Neuronal stem cell (in vitro differentiated cells): ENCODE results near the gene PARM1.

Experiments
- DNase-seq: peaks from one replicate; pipeline ENCODE4 v3.0.0-alpha.2; 2013; ENCODE audit warnings: low spot score
- H2AFZ ChIP-seq: one replicate; pipeline ENCODE4 v1.6.1; 2013; ENCODE audit warnings: mild to moderate bottlenecking, low read length, inconsistent platforms
- H2AK5ac ChIP-seq: 2 replicates; pipeline ENCODE4 v1.6.1; 2013; ENCODE audit warnings: low read depth, mild to moderate bottlenecking, inconsistent platforms, low read length, moderate library complexity, mixed read lengths
- H2BK120ac ChIP-seq: 2 replicates; pipeline ENCODE4 v1.6.1; 2013; ENCODE audit warnings: low read depth, mild to moderate bottlenecking, inconsistent platforms, low read length, moderate library complexity, mixed read lengths
- H2BK12ac ChIP-seq: one replicate; pipeline ENCODE4 v1.6.1; 2013; ENCODE audit warnings: low read length, inconsistent platforms
- H2BK15ac ChIP-seq: 2 replicates; pipeline ENCODE4 v1.6.1; 2013; ENCODE audit warnings: mild to moderate bottlenecking, low read length, inconsistent platforms, mixed read lengths
- H2BK5ac ChIP-seq: one replicate; pipeline ENCODE4 v1.6.1; 2013; ENCODE audit warnings: inconsistent platforms, mild to moderate bottlenecking, low read length, moderate library complexity
- H3K14ac ChIP-seq: one replicate; pipeline ENCODE4 v1.6.1; 2013; ENCODE audit warnings: low read length, inconsistent platforms
- H3K18ac ChIP-seq: 2 replicates; pipeline ENCODE4 v1.6.1; 2013; ENCODE audit warnings: low read length, inconsistent platforms
- H3K23ac ChIP-seq: 2 replicates; pipeline ENCODE4 v1.6.1; 2013; ENCODE audit warnings: low read depth, mild to moderate bottlenecking, mixed read lengths, low read length, inconsistent platforms; ENCODE audit not compliant: poor library complexity
- H3K27ac ChIP-seq: replicated peaks from 3 replicates; pipeline ENCODE4 v1.5.1; 2013; ENCODE audit warnings: low read length, inconsistent platforms
- H3K27me3 ChIP-seq, 3 experiments: 2 replicates each; pipeline ENCODE4 v1.6.1; 2013; ENCODE audit warnings: low read length in 3 of 3, mild to moderate bottlenecking in 2 of 3, inconsistent platforms in 1 of 3, low read depth in 1 of 3, mixed read lengths in 1 of 3, moderate library complexity in 1 of 3; ENCODE audit not compliant: control insufficient read depth in 3 of 3, insufficient read depth in 3 of 3
- H3K36me3 ChIP-seq, 2 donors: replicated peaks in 1 of 2; 2 replicates each; pipeline ENCODE4 v1.6.1; 2013; ENCODE audit warnings: low read length in 2 of 2; ENCODE audit not compliant: control insufficient read depth in 2 of 2, insufficient read depth in 2 of 2
- H3K4ac ChIP-seq: 2 replicates; pipeline ENCODE4 v1.6.1; 2013; ENCODE audit warnings: inconsistent platforms, mild to moderate bottlenecking, low read length, moderate library complexity
- H3K4me1 ChIP-seq, 2 donors: 1 replicate in 1 of 2; 2 replicates in 1 of 2; pipeline ENCODE4 v1.6.1; 2013; ENCODE audit warnings: low read length in 2 of 2, low read depth in 1 of 2; ENCODE audit not compliant: control insufficient read depth in 2 of 2, insufficient read depth in 1 of 2
- H3K4me2 ChIP-seq: one replicate; pipeline ENCODE4 v1.6.1; 2013; ENCODE audit warnings: mild to moderate bottlenecking, low read length, inconsistent platforms; ENCODE audit not compliant: insufficient read depth, poor library complexity, severe bottlenecking
- H3K4me3 ChIP-seq, 2 donors: 2 replicates each; pipeline ENCODE4 v1.5.1; 2013; ENCODE audit warnings: low read length in 2 of 2, mild to moderate bottlenecking in 2 of 2, inconsistent platforms in 1 of 2, moderate library complexity in 1 of 2
- H3K79me1 ChIP-seq: one replicate; pipeline ENCODE4 v1.6.1; 2013; ENCODE audit warnings: low read depth, mild to moderate bottlenecking, inconsistent platforms, low read length, moderate library complexity
- H3K9ac ChIP-seq: one replicate; pipeline ENCODE4 v1.6.1; 2013; ENCODE audit warnings: mild to moderate bottlenecking, low read depth, low read length, inconsistent platforms; ENCODE audit not compliant: poor library complexity
- H3K9me3 ChIP-seq, 2 donors: replicated peaks in 1 of 2; 2 replicates each; pipeline versions ENCODE3 to v1.6.1; 2013; ENCODE audit warnings: low read length in 2 of 2, mild to moderate bottlenecking in 2 of 2, inconsistent platforms in 1 of 2, low read depth in 1 of 2, mixed read lengths in 1 of 2, moderate library complexity in 1 of 2; ENCODE audit not compliant: control insufficient read depth in 2 of 2, insufficient read depth in 1 of 2
- H4K8ac ChIP-seq: one replicate; pipeline ENCODE4 v1.6.1; 2013; ENCODE audit warnings: low read depth, mild to moderate bottlenecking, inconsistent platforms, low read length, moderate library complexity
- H4K91ac ChIP-seq: one replicate; pipeline ENCODE4 v1.6.1; 2013; ENCODE audit warnings: low read length, low read depth, mild to moderate bottlenecking, inconsistent platforms; ENCODE audit not compliant: poor library complexity
- whole genome bisulfite sequencing, 2 donors: extraction: QIAGEN DNeasy Blood & Tissue Kit; methylation state at CpG; one replicate each; pipeline ENCODE4 v1.1.7; 2013; ENCODE audit warnings: missing lambda C conversion rate in 2 of 2, mixed read lengths in 1 of 2; ENCODE audit not compliant: insufficient read length in 2 of 2, insufficient replicate concordance in 1 of 2; ENCODE audit errors: extremely low coverage in 2 of 2; 5-methylcytosine and 5-hydroxymethylcytosine counted together

The PARM1 gene

DNA sequence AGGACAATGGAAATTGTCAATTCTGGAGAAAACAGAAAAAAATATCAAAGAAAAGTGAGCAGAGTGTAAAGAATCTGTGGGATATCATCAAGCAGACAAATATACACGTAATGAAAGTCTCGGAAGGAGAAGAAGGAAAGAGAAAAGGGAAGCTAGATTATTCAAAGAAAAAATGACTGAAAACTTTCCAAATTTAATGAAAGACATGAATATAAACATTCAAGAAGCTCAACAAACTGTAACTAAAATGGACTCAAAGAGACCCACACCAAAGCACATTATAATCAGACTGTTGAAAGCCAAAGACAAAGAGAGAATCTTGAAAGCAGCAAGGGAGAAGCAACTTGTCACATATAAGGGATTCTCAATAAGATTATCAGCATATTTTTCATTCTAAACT is 28.3 kb downstream of the PARM1 start:
- Histone ChIP-seq H3K23ac (no peak overlapping the region), H2BK5ac (no peak overlapping the region), H3K27ac (no peak overlapping the region), H3K9ac (no peak overlapping the region), H4K8ac (no peak overlapping the region), H3K4me3 (no peak overlapping the region), H3K9me3 (no peaks in the 10 kb centered on the region), H3K4me1 (no peaks in the 10 kb centered on the region), H3K27me3 (no peaks in the 10 kb centered on the region), H4K91ac (no peak overlapping the region), H3K79me1 (no peaks in the 10 kb centered on the region), H3K18ac (no peak overlapping the region), H2BK120ac (no peak overlapping the region), H3K4ac (no peak overlapping the region), H2BK12ac (no peak overlapping the region), H3K36me3 (no peaks in the 10 kb centered on the region), H2AFZ (no peak overlapping the region), H3K14ac (no peak overlapping the region), H2AK5ac (no peak overlapping the region), H3K4me2 (no peak overlapping the region), H2BK15ac (no peak overlapping the region)
- WGBS, 2 donors = no CpG with 5 or more reads among the region's 2 CpGs
- no peak for DNase-seq

DNA sequence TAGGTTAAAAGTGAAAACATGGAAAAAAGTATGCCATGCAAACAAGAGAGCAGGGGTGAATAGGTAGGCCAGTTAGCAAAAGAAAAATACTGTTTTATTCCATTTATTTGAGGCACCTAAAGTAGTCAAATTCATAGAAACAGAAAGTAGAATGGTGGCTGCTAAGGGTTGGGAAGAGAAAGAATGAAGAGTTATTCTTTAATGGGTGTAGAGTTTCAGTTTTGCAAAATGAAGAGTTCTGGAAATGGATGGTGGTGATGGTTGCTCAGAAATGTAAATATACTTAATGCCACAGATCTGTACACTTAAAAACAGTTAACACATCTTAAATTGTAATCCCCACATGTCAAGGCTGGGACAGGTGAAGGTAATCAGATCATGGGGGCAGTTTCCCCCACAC is 29.7 kb downstream of the PARM1 start:
- H2BK120ac ChIP-seq = no peak overlapping the region
- no peak overlapping the region for H3K23ac ChIP-seq
- H2AK5ac ChIP-seq = no peak overlapping the region
- H3K79me1 ChIP-seq = no peaks in the 10 kb centered on the region
- no peak overlapping the region for H3K18ac ChIP-seq
- no peak overlapping the region for H3K9ac ChIP-seq
- H3K9me3 ChIP-seq = no peaks in the 10 kb centered on the region
- H4K8ac ChIP-seq = no peak overlapping the region
- H3K4me3 ChIP-seq = no peak overlapping the region
- DNase-seq = no peak
- no peak overlapping the region for H4K91ac ChIP-seq
- H3K36me3 ChIP-seq = no peaks in the 10 kb centered on the region
- H3K4me1 ChIP-seq = no peaks in the 10 kb centered on the region
- H3K4me2 ChIP-seq = no peak overlapping the region
- no peak overlapping the region for H2BK12ac ChIP-seq
- H3K27ac ChIP-seq = no peak overlapping the region
- no peak overlapping the region for H2BK15ac ChIP-seq
- no peak overlapping the region for H3K14ac ChIP-seq
- H2AFZ ChIP-seq = no peak overlapping the region
- H3K27me3 ChIP-seq = no peaks in the 10 kb centered on the region
- no peak overlapping the region for H3K4ac ChIP-seq
- H2BK5ac ChIP-seq = no peak overlapping the region

DNA sequence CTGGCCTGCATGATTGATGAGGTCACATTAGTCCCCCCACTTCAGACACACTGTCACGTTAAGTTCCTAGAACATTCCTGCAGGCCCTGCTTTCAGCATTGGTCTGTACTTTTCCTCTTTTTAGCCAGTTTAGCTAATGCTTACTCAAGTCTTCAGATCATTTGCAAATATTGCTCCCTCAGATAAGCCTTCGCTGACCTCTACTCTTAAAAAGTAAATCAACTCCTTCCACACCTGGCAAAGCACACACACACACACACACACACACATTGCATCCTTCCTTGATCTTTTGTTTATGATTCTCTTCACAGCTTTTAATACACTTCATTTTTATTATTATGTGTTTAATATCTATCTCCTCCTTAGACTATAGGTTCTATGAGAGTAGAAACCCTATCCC is 31.4 kb downstream of the PARM1 start:
- Histone ChIP-seq H2AK5ac (no peak overlapping the region), H3K4me3 (no peak overlapping the region), H3K4me1 (no peaks in the 10 kb centered on the region), H3K9ac (no peak overlapping the region), H3K27ac (no peak overlapping the region), H3K23ac (no peak overlapping the region), H2BK15ac (no peak overlapping the region), H3K18ac (no peak overlapping the region), H2AFZ (no peak overlapping the region), H2BK12ac (no peak overlapping the region), H3K9me3 (no peaks in the 10 kb centered on the region), H4K8ac (no peak overlapping the region), H3K27me3 (no peaks in the 10 kb centered on the region), H3K4ac (no peak overlapping the region), H3K4me2 (no peak overlapping the region), H3K36me3 (no peaks in the 10 kb centered on the region), H3K79me1 (no peaks in the 10 kb centered on the region), H4K91ac (no peak overlapping the region), H3K14ac (no peak overlapping the region), H2BK5ac (no peak overlapping the region), H2BK120ac (no peak overlapping the region)
- DNase-seq = no peak
- no CpG with 5 or more reads among the region's 2 CpGs for WGBS, 2 donors

DNA sequence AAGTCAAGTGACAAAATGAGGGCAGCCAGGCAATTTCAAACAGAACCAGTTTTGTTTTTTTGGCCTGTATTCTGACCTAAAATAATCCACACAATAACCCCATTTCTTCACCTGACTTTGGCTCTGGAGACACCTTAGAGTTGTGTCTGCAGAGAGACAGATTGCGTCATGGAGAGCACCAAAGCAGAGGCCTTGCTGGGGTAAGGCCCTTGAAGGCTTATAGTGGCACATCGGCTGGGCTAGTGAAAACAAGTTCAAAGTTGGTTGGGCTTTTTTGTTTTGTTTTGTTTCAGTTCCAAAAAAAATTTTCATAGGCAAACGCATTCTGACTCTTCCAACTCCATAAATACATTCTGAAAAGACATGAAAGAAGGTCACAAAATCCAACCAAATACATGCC is 34.4 kb downstream of the PARM1 start:
- H3K9me3 ChIP-seq = no peaks in the 10 kb centered on the region
- no CpG with 5 or more reads among the region's 3 CpGs for WGBS, 2 donors

More for the DNA sequence above, 34.4 kb downstream of the PARM1 start:
- no peak overlapping the region for H4K91ac ChIP-seq
- no peak overlapping the region for H3K4me3 ChIP-seq
- no peak overlapping the region for H2BK15ac ChIP-seq
- no peak for DNase-seq
- H2BK12ac ChIP-seq = no peak overlapping the region
- H3K9ac ChIP-seq = no peak overlapping the region
- no peak overlapping the region for H3K14ac ChIP-seq
- H3K36me3 ChIP-seq = no peaks in the 10 kb centered on the region
- H3K27ac ChIP-seq = no peak overlapping the region
- H3K27me3 ChIP-seq = no peaks in the 10 kb centered on the region
- no peak overlapping the region for H2BK5ac ChIP-seq
- no peaks in the 10 kb centered on the region for H3K4me1 ChIP-seq
- no peak overlapping the region for H3K23ac ChIP-seq
- H2AFZ ChIP-seq = no peak overlapping the region
- H3K4ac ChIP-seq = no peak overlapping the region
- H3K79me1 ChIP-seq = no peaks in the 10 kb centered on the region
- H2AK5ac ChIP-seq = no peak overlapping the region
- no peak overlapping the region for H3K18ac ChIP-seq
- H2BK120ac ChIP-seq = no peak overlapping the region
- H4K8ac ChIP-seq = no peak overlapping the region
- H3K4me2 ChIP-seq = no peak overlapping the region
